CD4-positive, alpha-beta T cell treated with Interleukin-15 for 4 hours (primary cell): ENCODE measurements around the gene SLC22A2.

Experiments used
- DNase-seq: peaks from one replicate; pipeline ENCODE4 v3.0.0-alpha.2; 2020; ENCODE audit warnings: low spot score

SLC22A2 gene

DNA sequence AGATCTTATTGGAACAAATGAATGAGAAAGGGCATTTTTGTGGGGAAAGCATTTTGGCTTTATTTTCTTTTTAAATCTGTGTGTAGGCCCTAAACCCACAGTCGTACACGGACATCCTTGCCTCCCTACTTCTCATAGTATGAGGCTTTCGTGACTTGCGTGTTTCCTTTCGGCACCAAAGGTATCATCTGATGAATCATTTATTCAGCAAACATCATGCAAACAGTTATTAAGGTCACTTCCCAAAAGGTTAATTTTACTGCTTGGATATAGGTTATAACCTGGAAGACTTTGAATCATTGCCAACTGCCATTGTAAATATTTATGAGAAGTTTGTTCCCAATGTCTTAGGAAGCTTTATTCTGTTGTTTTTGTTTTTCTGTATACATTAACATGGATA, 15.1 kb upstream of the SLC22A2 start:
- DNase-seq = no peak

DNA sequence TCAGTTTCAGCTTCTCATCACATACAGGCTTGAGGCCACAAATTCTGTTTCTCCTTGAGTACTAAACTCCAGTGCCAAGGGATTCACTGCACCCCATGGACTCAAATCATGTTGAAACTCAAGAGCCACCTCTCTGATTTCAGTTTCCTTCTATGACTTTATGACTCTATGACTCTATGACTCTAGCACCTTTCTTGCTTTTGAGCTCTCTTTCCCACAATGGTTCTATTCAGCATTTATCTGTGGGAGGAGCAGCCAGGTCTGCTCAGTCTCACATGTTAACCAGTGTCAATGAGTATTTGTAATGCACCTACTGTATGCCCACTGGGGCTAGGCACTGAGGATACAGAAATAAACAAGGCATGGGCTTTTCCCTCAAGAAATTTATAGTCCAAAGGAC, 14.6 kb upstream of the SLC22A2 start:
- no peak for DNase-seq

DNA sequence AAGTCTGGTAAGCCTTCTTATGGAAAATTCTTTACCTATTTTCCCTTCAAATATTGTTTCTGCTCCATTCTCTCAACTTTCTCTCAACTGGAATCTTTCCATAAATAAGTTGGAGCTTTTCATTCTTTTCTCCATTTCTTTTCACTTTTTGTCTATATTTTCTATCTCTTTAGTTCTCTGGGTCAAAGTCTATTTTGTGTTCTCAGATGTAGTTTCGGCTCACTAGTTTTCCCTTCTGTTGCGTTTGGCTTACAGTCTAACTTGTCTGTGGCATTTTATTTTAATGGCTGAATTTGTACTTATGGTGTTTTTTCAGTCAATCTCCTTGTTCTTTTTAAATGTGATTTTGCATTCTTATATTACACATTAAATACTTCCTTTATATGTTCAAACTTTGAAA, 14.1 kb upstream of the SLC22A2 start:
- DNase-seq = no peak

DNA sequence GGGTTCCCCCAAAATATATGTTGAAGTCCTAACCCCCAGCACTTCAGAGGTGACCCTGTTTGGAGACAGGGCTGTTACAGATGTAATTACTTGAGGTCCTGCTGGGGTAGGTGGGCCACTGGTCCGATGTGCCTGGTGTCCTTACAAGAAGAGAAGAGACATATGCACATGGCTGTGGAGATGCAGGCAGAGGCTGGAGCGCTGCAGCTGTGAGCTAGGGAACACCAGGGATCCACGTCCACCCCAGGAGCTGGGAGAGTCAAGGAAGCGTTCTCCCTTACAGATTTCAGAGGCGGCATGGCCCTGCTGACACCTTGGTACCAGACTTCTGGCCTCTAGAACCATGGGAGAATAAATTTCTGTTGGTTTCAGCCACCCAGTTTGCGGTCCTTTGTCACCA, 11.7 kb upstream of the SLC22A2 start:
- DNase-seq = no peak

DNA sequence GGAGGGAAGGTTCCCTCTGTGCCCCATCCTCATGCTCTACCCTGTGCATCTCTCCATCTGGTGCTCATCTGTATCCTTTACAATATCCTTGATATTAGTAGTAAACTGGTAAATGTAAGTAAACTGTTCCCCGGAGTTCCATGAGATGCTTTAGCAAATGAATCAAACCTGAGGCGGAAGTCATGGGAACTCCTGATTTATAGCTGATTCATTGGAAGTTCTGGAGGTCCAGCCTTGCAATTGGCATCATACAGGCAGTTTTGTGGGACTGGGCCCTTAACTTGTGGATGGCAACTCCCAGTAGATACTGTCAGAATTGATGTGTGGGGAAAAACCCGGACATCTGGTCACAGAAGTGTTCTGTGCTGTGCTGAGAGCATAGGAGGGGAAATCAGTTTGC, 11.2 kb upstream of the SLC22A2 start:
- no peak for DNase-seq

DNA sequence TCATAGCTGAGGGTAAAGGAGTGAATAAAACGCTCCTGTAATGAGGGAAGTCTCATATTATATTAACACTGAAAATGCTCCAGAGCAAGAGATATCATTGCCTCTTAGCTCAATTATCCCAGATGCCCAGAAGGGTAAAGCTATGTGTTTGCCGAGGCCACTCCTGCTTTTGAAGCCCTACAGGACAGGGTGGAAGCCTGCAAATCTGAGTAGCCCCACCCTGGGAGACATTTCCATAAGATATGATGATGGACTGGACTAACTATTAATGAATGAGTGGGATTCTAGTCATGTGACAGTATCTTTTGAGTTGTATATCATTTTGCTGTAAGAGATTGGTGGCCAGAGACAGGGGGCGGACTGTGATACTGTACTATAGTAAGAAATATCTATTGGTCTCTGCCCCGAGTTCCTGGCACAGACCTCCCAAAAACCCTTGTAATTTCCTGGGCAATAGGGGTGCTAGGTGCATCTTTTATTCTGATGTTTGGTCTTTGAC, 10.5 kb upstream of the SLC22A2 start:
- DNase-seq = no peak

DNA sequence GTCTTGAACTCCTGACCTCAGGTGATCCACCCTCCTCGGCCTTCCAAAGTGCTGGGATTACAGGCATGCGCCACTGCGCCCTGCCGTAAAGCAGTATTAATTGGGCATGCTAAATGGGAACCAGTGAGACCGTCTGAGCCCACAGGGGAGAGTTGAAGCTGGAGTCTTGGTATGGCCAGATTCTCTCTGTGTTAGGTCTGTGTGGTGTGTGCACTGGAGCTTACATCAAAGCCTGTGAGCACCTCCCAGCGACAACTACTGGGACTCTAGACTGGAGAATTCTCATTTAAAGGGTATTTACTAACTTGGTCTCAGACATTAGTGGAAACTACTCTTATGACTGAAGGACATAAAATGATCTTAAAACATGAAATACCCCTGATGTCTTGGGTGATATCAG, 8.5 kb upstream of the SLC22A2 start:
- no peak for DNase-seq

DNA sequence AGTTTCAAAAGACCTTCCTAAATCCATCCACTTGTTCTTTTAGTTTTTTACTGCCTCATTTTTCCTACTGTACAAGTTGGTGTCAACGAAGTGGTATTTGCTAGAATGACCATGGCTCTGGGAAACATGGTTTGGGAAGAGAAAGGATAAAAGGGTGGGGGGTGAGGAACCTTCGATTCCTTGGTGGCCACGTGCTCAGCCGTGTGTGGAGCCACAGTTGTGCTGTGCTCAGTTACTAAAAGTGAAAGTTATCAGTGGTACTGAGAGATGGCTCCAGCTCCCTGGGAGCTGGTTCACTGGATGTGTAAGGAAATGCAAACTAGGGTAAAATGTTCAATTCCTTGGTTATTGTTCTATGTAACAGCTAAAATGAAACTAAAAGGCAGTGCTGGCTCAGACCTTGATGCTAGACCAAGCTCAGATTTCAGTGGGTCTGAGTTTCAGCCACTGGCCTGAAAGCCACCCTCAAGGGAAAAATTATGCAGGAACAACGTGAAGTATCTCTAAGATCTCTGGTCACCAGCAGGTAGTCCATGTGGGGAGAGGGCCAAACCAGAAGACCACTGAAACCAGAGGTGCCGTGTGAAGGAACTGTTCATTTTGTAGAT, 7.4 kb upstream of the SLC22A2 start:
- no peak for DNase-seq

DNA sequence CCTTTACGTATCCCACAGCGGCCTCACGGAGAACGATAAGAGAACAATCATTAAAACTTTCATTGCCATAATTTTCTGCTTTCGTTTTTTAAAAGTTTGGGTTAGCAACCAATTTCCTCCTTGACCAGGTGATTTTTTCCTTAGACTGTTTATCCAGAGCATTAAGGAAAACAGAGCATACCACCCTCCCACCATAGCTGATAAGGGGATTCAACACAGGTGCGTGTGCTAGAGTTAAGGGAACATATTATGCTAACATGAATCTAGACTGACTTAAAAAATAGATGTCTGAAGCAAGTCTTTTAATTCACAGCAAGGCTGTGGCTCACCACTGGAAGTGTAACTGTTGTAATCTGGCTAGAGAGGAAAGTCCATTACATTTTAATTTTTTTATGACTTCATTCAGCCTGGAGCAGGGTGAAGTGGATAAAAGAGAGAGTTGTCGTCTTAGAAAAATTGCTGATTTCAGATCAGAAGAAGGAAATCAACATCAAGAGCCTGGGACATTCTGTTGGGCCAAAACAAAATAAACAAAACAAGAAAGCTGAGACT, 5.5 kb upstream of the SLC22A2 start:
- no peak for DNase-seq

DNA sequence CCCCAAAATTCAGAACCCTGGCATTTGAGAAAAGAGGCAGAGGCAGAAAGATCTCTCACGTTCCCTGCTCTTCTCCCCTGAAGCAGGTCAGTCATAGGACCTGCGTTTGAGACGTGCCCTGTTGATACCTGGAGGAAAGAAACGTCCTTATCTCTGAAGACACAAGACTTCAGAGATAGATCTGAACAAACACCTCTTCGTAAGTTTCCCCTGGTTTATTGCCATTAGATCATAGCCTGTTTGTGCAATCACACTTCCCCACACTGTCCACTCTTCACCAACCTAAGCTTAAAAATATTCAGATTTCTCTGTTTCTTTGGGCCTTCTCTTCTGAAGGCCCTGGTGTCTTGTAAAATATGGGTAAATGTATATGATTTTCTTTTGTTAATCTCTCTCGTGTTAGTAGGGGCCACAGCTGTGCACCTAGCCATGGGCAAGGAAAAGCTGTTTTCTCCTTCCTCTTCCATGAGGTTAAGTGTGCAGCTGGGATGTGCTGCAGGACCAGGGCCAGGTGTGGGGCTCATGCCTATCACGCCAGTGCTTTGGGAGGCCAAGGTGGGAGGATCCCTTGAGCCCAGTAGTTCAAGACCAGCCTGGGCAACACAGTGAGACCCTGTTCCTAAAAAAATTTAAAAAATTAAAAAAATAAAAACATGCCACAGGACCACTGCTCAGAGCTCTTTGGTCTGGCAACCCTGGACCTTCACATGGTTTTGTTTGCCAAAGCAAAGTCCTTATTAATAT, 4.7 kb upstream of the SLC22A2 start:
- no peak for DNase-seq

DNA sequence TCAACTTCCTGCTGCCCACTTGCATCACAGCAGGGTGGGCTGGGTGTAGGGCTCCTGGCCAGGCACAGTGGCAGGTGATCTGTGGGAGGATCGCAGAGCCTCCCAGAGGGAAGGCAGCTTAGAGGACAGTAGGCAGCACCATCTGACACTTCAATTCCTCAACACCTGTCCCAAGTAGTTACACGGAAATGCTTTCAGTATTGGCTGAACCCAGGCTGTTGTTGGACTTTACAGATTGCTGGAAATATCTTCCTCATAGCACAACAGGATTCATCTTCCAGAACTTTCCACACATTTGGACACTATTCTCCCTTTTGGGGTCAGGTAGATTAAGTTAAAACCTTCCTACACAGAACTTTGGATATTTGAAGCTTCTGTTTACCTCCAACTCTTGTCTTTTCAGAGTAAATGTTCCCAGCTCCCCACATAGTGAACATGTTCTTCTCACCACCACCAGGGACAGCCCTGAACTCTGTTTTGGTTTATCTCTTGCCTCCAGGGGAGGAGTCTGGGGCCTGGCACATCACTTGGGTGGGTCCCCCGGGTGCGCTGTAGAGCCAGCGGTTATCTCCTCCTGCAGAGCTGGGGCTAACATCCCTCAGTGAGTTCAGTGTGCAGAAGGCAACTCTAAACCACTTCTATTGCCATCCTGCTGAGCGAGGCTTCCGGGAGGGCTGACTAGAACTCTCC, 3.5 kb upstream of the SLC22A2 start:
- DNase-seq = no peak

DNA sequence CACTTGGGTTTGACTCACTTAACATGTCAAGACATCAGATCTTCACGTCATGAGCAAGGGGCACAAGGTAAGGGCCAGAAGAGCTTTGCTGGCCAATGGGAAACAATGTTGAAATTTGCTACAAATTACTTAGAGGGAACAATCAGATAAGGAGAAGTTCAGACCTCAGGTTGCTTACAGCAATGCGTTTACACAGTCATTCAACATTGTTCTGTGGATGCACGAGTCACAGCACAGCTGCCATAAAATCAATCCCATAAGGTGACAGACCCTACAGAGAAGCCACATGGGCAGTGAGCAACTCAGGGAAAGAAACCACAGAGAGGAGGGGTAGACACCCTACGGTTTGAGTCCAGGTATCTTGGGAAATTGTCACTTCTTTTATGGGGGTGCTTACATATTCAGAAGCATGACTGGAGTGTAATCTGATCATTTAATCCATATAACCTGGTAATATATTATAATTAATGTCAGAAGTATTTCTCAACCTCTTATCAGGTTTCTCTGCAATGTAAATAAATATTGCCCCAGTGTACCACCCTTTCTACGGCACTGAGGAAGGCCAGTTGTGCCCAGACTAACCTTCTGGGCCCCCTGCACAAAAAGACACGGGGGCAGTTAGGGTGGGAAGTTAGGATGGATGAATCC, 2.3 kb upstream of the SLC22A2 start:
- no peak for DNase-seq

DNA sequence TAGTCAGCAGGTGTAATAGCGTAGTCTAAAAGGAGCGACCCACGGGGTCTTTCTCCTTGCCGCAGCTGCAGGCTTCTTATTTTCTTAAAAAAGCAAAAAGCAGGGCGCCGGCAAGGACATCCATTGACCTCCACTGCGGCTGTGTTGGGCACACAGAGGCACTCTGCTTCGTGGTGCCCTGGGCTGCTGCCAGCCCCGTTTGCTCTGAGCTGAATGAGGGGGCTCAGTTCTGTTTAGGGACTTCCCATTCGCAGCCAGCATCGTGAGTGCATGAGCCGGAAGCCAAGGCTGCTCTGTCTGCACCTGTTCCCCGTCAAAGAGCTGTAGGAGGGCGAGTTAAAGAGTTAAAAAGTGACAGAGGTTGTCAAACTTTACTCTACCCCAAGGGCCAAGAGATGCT, 1.7 kb upstream of the SLC22A2 start:
- DNase-seq = no peak

DNA sequence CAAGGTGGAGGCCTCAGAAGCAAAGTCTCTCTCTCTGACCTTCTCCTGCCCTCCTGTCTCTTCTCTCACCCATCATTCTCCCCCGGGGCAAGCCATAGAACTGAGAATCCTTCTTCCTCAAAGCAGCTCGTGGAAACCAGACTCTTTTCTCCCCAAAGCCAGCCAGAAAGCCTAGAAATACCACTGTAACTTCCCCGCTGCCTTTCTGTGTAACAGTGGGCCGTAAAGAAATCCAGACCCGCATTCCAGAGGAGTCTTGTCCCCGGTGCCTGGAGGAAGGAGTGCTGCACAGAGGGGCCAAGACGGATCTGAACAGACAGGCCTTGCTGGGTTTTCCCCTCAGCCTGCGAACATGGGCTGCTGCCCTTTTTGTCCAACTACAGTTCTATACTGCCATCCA, 977 bp upstream of the SLC22A2 start:
- no peak for DNase-seq

DNA sequence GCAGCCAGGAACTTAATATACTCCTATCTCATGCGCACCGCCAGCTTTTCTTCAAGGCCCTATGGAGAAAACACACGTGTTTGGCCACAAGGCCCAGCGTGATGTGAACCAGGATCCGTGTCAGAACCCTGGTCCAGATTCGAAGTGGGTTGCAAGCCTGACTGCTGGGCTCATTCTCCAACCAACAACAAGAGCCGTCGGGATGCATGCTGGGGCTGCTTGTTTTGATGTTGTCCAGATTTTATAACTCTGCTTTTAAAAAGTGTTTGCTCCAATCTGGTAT, 463 bp upstream of the SLC22A2 start:
- DNase-seq = no peak

DNA sequence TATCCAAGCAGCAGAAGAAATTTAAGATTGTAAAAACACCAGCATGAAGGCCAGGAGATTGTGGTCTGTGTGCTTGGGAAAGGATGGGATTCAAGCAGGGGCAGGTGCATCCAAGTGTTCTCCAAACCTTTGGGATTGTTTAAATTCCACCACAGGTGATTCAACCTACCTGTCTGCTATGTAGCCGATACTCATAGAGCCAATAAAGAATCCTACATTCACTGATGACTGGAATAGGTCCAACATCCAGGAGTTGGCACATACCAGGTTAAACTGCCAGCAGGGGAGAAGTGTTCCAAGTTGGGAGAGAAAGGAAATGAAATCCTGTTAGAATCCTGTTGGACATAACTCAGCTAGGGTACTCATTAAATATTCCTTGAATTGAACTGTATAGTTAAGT, 2.2 kb downstream of the SLC22A2 start:
- no peak for DNase-seq

DNA sequence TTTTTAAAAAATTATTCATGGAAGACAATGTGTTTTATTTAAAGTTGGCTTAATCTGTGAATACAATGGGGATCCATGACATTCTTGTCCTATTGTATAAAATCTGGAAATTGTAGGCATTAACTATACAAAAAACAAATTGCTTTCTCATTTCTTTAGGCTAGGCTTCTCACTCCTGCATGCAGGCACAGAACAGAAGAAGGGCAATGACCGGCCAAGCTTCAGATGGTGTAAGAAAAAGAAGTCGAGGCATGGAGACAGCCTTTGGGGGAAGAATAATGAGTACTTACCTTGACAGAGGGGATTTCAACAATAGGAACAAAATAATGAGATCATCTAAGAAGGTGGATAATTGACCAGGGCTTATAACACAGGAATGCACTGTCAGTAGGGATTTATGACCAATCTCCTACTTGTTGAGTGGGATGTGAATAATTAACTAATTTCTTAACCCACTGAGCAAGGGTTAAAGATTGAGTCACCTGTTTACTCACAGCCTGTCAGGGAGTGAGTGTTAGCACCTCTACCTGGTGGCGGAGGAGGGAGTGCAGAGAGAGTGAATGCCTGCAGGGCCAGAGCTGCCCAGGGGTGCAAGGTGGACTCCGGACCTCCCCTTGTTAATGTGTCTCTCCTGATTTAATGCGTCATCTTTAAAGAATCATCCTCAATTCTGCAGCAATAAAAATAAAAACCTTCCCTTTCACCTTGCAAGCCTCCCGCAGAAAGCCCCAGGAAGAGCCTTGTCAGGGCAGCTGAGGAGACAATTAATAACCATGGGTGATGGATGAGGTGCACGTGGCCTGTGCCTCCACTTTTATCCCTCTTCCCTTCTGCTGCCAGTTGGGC, 3.9 kb downstream of the SLC22A2 start:
- no peak for DNase-seq

DNA sequence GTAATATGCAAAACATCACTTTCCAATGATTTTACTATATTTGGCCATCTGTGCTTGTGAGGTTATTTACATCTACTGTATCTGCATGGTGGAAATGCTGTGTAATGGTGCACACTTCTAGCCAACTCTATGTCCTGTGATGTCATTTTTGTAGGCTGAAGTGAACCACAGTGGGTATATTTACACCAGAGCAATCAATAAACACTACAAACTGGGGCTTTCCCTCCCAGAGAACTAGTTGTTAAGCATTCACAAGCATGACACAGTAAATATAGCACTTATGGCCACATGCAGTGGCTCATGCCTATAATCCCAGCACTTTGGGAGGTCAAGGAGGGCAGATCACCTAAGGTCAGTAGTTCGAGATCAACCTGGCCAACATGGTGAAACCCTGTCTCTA, 4.9 kb downstream of the SLC22A2 start:
- no peak for DNase-seq

DNA sequence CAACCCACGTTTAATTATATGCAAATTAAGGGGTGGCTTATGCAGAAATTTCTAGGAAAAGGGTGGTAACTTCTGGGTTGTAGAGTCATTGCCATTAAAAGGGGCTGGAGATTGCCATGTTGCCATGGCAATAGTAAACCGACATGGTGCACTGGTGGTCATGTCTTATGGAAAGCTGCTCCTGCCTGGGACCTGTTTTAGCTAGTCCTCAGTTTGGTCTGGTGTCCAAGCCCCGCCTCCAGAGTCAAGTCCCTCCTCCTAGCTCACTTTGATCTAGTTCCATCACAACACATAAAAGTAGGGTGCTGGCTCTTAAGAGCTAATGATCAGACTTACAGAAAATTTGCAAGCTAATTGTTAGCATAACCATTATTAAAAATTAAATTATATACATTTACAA, 5.3 kb downstream of the SLC22A2 start:
- DNase-seq = no peak

DNA sequence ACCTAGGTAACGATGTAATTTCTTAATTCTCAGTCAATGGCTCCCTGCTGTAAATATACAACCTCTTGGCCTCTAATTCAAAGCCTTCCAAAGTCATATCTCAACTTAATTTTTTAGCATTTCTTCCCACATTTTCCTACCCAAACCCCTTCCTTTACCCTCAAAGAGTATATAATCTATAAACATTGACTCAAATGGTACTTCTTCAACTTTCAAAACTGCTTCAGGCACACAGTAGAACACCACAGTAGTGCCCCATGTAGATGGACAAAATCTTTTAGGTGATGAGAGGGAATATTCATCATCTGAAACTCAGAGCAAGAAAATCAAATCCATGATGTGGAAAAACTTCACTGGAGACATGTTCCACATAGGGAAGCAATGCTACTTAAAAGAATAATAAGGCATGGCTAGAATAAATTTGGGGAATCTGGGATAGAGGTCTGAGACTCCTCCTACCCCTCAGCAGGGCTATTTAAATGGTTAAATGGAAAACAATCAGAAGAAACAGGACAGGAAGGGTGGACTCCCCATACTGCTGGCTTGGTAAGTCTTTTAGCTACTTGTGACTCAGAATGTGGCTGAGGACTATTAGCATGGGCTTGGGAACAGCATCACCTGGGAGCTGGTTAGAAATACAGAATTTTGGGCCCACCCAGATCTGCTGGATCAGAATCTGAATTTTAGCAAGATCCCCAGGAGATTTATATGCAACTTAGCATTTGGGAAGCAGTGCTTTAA, 6.4 kb downstream of the SLC22A2 start:
- DNase-seq = no peak

DNA sequence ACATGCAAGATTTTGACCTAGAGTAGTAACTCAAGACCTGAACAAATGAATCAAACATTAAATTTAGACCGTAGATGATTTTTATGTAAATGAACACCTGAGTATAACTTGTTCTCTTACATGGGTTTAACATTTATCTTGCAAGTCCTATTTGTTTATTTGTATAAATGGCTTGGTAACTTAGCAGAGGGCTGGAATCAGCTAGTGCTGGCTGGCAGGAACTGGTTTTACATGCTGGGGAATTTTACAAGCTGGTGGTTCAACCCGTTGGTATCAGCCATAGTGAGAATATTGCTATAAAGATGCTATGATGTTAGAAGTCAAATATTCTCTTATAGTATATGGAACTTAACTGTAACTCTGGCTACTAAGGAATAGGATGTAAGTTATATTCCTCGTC, 8.9 kb downstream of the SLC22A2 start:
- no peak for DNase-seq
